DOHH2 (cell line): ENCODE measurements around the gene SH2D2A.

Experiments used
- H3F3A ChIP-seq: fragments of 200-600 bp; sonication (generic), shearing (Covaris generic); 2 replicates; pipeline ENCODE4 v1.6.0; 2016; ENCODE audit warnings: antibody characterized with exemption, mild to moderate bottlenecking; ENCODE audit not compliant: control insufficient read depth, insufficient read depth
- H3K27ac ChIP-seq: fragments of 200-600 bp; sonication (generic); 2 replicates; pipeline ENCODE4 v1.5.1; 2014; ENCODE audit warnings: low read depth, mild to moderate bottlenecking, low read length, moderate library complexity
- H3K27me3 ChIP-seq: fragments of 200-600 bp; sonication (generic); 2 replicates; pipeline ENCODE4 v1.6.1; 2014; ENCODE audit warnings: mild to moderate bottlenecking, low read length, mixed read lengths; ENCODE audit not compliant: control insufficient read depth
- H3K36me3 ChIP-seq: fragments of 200-600 bp; sonication (generic); 2 replicates; pipeline ENCODE4 v1.6.1; 2014; ENCODE audit warnings: mild to moderate bottlenecking, low read length, moderate library complexity, mixed read lengths; ENCODE audit not compliant: control insufficient read depth
- H3K4me1 ChIP-seq: fragments of 200-600 bp; sonication (generic); 2 replicates; pipeline ENCODE4 v1.6.1; 2014; ENCODE audit warnings: mild to moderate bottlenecking, low read length, mixed read lengths; ENCODE audit not compliant: control insufficient read depth
- H3K4me2 ChIP-seq: fragments of 200-600 bp; sonication (generic); 2 replicates; pipeline ENCODE4 v1.6.0; 2014; ENCODE audit warnings: mild to moderate bottlenecking, low read length, moderate library complexity
- H3K4me3 ChIP-seq: fragments of 200-600 bp; sonication (generic); 2 replicates; pipeline ENCODE4 v1.5.1; 2014; ENCODE audit warnings: mild to moderate bottlenecking, low read length, mixed read lengths
- H3K79me2 ChIP-seq: fragments of 200-600 bp; sonication (generic); 2 replicates; pipeline ENCODE4 v1.6.1; 2014; ENCODE audit warnings: mild to moderate bottlenecking, low read length, mixed read lengths; ENCODE audit not compliant: control insufficient read depth
- H3K9me2 ChIP-seq: fragments of 200-600 bp; sonication (generic); replicated peaks from 2 replicates; pipeline ENCODE4 v1.6.1; 2014; ENCODE audit warnings: mild to moderate bottlenecking, low read length, mixed read lengths; ENCODE audit not compliant: control insufficient read depth
- H3K9me3 ChIP-seq: fragments of 200-600 bp; sonication (generic); 2 replicates; pipeline ENCODE4 v1.6.1; 2014; ENCODE audit warnings: antibody characterized with exemption, low read length, mixed read lengths; ENCODE audit not compliant: control insufficient read depth, insufficient read depth
- H4K20me1 ChIP-seq: fragments of 200-600 bp; sonication (generic); 2 replicates; pipeline ENCODE4 v1.6.0; 2014; ENCODE audit warnings: low read depth, mild to moderate bottlenecking, antibody characterized with exemption, low read length, moderate library complexity; ENCODE audit not compliant: control insufficient read depth, insufficient read depth
- CTCF ChIP-seq: fragments of 200-600 bp; sonication (generic); IDR thresholded peaks from one replicate; pipeline ENCODE4 v1.5.1; 2014; ENCODE audit warnings: antibody characterized with exemption, mild to moderate bottlenecking, low read depth, low read length; ENCODE audit not compliant: poor library complexity, severe bottlenecking
- EZH2phosphoT487 ChIP-seq: fragments of 200-600 bp; sonication (generic); IDR thresholded peaks from 2 replicates; pipeline ENCODE4 v1.6.1; 2017; ENCODE audit warnings: borderline replicate concordance, mild to moderate bottlenecking, antibody characterized with exemption, low read length, moderate library complexity, mixed read lengths

Gene SH2D2A

GRCh38 chr1:156809711-156810366, 6.8 kb downstream of the SH2D2A start:
- H3K9me3 ChIP-seq = no peaks in the 10 kb centered on the region
- TF ChIP-seq EZH2phosphoT487 (no peak), CTCF (no peak)
- no peaks in the 10 kb centered on the region for H3K79me2 ChIP-seq
- no peaks in the 10 kb centered on the region for H4K20me1 ChIP-seq
- H3K9me2 ChIP-seq = no peaks in the 10 kb centered on the region
- peaks cover 11% of the 10 kb centered on the region for H3K4me1 ChIP-seq
- no peak overlapping the region for H3K4me2 ChIP-seq
- H3K36me3 ChIP-seq = no peaks in the 10 kb centered on the region
- H3K4me3 ChIP-seq = no peak overlapping the region
- H3K27ac ChIP-seq = no peak overlapping the region
- H3F3A ChIP-seq = no peaks in the 10 kb centered on the region
- H3K27me3 ChIP-seq = no peaks in the 10 kb centered on the region

GRCh38 chr1:156809281-156809680, 7.4 kb downstream of the SH2D2A start:
- Histone ChIP-seq H3K27ac (no peak overlapping the region), H3K4me3 (no peak overlapping the region), H3K79me2 (no peaks in the 10 kb centered on the region), H3K27me3 (no peaks in the 10 kb centered on the region), H3K9me2 (no peaks in the 10 kb centered on the region), H3K36me3 (no peaks in the 10 kb centered on the region), H3K4me2 (no peak overlapping the region), H3K9me3 (no peaks in the 10 kb centered on the region), H4K20me1 (no peaks in the 10 kb centered on the region), H3K4me1 (peaks cover 13% of the 10 kb centered on the region), H3F3A (no peaks in the 10 kb centered on the region)
- TF ChIP-seq EZH2phosphoT487 (no peak), CTCF (no peak)

GRCh38 chr1:156808186-156809030, 8.2 kb downstream of the SH2D2A start:
- no peaks in the 10 kb centered on the region for H3K9me2 ChIP-seq
- no peaks in the 10 kb centered on the region for H3K36me3 ChIP-seq
- H3K79me2 ChIP-seq = no peaks in the 10 kb centered on the region
- no peak overlapping the region for H3K4me2 ChIP-seq
- H3K9me3 ChIP-seq = no peaks in the 10 kb centered on the region
- H4K20me1 ChIP-seq = no peaks in the 10 kb centered on the region
- peaks cover 10% of the 10 kb centered on the region for H3K4me1 ChIP-seq
- no peak for TF ChIP-seq CTCF
- TF ChIP-seq EZH2phosphoT487 = no peak
- H3K4me3 ChIP-seq = no peak overlapping the region
- no peaks in the 10 kb centered on the region for H3F3A ChIP-seq
- H3K27me3 ChIP-seq = no peaks in the 10 kb centered on the region
- no peak overlapping the region for H3K27ac ChIP-seq
